ENCODE measurements around the gene PHF19.

- TF ChIP-seq CTCF (IDR thresholded peaks at IDR 0.05; ENCODE audit: control extremely low read depth in 1 of 3, insufficient read depth in 1 of 3, low read depth in 1 of 3, low read length in 3 of 3) (no peak), EZH2 (IDR thresholded peaks at IDR 0.05; ENCODE audit: low read depth, low read length, severe bottlenecking) (no peak), CREB1 (IDR thresholded peaks at IDR 0.05) (no peak), FOSL1 (IDR thresholded peaks at IDR 0.05; ENCODE audit: insufficient read depth, low read depth, low read length) (no peak), POLR2AphosphoS5 (IDR thresholded peaks at IDR 0.05; ENCODE audit: low read depth, low read length) (no peak), POLR2A (IDR thresholded peaks at IDR 0.05; ENCODE audit: control extremely low read depth in 1 of 2, low read depth in 2 of 2, low read length in 2 of 2) (no peak), MAX (IDR thresholded peaks at IDR 0.05) (no peak), CBX5 (IDR thresholded peaks at IDR 0.05; ENCODE audit: low read depth, low read length) (no peak), CEBPB (IDR thresholded peaks at IDR 0.05; ENCODE audit: low read depth, low read length) (no peak), HDAC6 (IDR thresholded peaks at IDR 0.05; ENCODE audit: low read depth, low read length) (no peak), ZNF274 (IDR thresholded peaks at IDR 0.05; ENCODE audit: borderline replicate concordance, extremely low read depth, low read length) (no peak), JUND (IDR thresholded peaks at IDR 0.05; ENCODE audit: low read length) (no peak)
Observed at GRCh38 chr9:120922404-120923195, 45.6 kb upstream of the PHF19 start.
